NCI-H2196 (cell line): ENCODE data around the gene TMEM250.

Experiments used
- DNase-seq: peaks from one replicate; lab custom pipeline; 2025; ENCODE audit not compliant: unreplicated experiment; lab: John Stamatoyannopoulos, UW

TMEM250 gene

GRCh38 chr9:136098210-136098609 lies 20.5 kb downstream of the TMEM250 start:
- DNase-seq = no peak

- no peak for DNase-seq
These were observed 22.1 kb downstream of the TMEM250 start for GRCh38 chr9:136096505-136097001.

- DNase-seq = peak; percentile 72
These were observed 23.3 kb downstream of the TMEM250 start, which contains the start of gene NACC2 for GRCh38 chr9:136095070-136096058. TSS of gene NACC2 (minus strand) at chr9:136095289. CDS start at chr9:136050521, 44,768 bp downstream.

GRCh38 chr9:136093995-136094881 lies 24.4 kb downstream of the TMEM250 start:
- DNase-seq = peak; percentile 35

GRCh38 chr9:136093346-136093986 lies 25.2 kb downstream of the TMEM250 start:
- DNase-seq = no peak

GRCh38 chr9:136092741-136093140 lies 25.9 kb downstream of the TMEM250 start:
- DNase-seq = no peak

- DNase-seq = no peak
These were observed 26.4 kb downstream of the TMEM250 start for GRCh38 chr9:136092353-136092650.

- peak; percentile 25 for DNase-seq
These were observed 26.9 kb downstream of the TMEM250 start for GRCh38 chr9:136091582-136092352.

GRCh38 chr9:136090768-136091581 lies 27.7 kb downstream of the TMEM250 start:
- DNase-seq = no peak

GRCh38 chr9:136090056-136090735 lies 28.5 kb downstream of the TMEM250 start:
- no peak for DNase-seq

- no peak for DNase-seq
These were observed 29.0 kb downstream of the TMEM250 start for GRCh38 chr9:136089697-136090045.

- DNase-seq = no peak
These were observed 29.6 kb downstream of the TMEM250 start for GRCh38 chr9:136088939-136089696.

GRCh38 chr9:136088481-136088938 lies 30.2 kb downstream of the TMEM250 start:
- DNase-seq = no peak

GRCh38 chr9:136087741-136088480 lies 30.8 kb downstream of the TMEM250 start:
- DNase-seq = no peak

GRCh38 chr9:136086951-136087740 lies 31.5 kb downstream of the TMEM250 start:
- no peak for DNase-seq

GRCh38 chr9:136086213-136086881 lies 32.3 kb downstream of the TMEM250 start:
- DNase-seq = peak; percentile 29
